ACHN (cell line): ENCODE results near the gene SIGLEC1.

Source experiments
- DNase-seq: peaks from one replicate; pipeline ENCODE4 v3.0.0-alpha.2; 2015
- in situ Hi-C: cut with HindIII; loops from 2 replicates; pipeline ENCODE4 v1.10.0; 2017; ENCODE audit warnings: low sequenced_read_pairs, low pct_ligation_motif_present, low pct_unique_long_range_greater_than_20kb

SIGLEC1 gene

GRCh38 chr20:3706774-3707507, 5.5 kb downstream of the SIGLEC1 start:
- no peak for DNase-seq
- in situ Hi-C loops, result no loop called here

GRCh38 chr20:3705970-3706739, 6.2 kb downstream of the SIGLEC1 start:
- in situ Hi-C loops, result no loop called here
- DNase-seq, result no peak

GRCh38 chr20:3705491-3705969, 6.9 kb downstream of the SIGLEC1 start:
- in situ Hi-C loops, result no loop called here
- no peak for DNase-seq

- DNase-seq, result no peak
- in situ Hi-C loops, result no loop called here
Observed at GRCh38 chr20:3704087-3704486, 8.3 kb downstream of the SIGLEC1 start.

- in situ Hi-C loops, result no loop called here
- no peak for DNase-seq
Observed at GRCh38 chr20:3702611-3703391, 9.6 kb downstream of the SIGLEC1 start.

- in situ Hi-C loops, result no loop called here
- no peak for DNase-seq
Observed at GRCh38 chr20:3701061-3701998, 11.1 kb downstream of the SIGLEC1 start.

- DNase-seq, result no peak
- in situ Hi-C loops, result no loop called here
Observed at GRCh38 chr20:3699037-3699436, 13.4 kb downstream of the SIGLEC1 start.

- no peak for DNase-seq
- in situ Hi-C loops, result no loop called here
Observed at GRCh38 chr20:3698591-3699001, 13.8 kb downstream of the SIGLEC1 start.

- no peak for DNase-seq
- in situ Hi-C loops, result no loop called here
Observed at GRCh38 chr20:3697588-3698305, 14.7 kb downstream of the SIGLEC1 start.

- in situ Hi-C loops, result no loop called here
- no peak for DNase-seq
Observed at GRCh38 chr20:3696745-3697587, 15.4 kb downstream of the SIGLEC1 start.

- in situ Hi-C loops, result no loop called here
- DNase-seq, result no peak
Observed at GRCh38 chr20:3696200-3696599, 16.2 kb downstream of the SIGLEC1 start.

- DNase-seq, result no peak
- in situ Hi-C loops, result no loop called here
Observed at GRCh38 chr20:3694864-3695263, 17.5 kb downstream of the SIGLEC1 start.

GRCh38 chr20:3693376-3693775, 19.0 kb downstream of the SIGLEC1 start:
- in situ Hi-C loops, result no loop called here
- no peak for DNase-seq

GRCh38 chr20:3692706-3693294, 19.6 kb downstream of the SIGLEC1 start:
- no peak for DNase-seq
- in situ Hi-C loops, result no loop called here

- in situ Hi-C loops, result no loop called here
- no peak for DNase-seq
Observed at GRCh38 chr20:3691897-3692296, 20.5 kb downstream of the SIGLEC1 start.

GRCh38 chr20:3691306-3691705, 21.1 kb downstream of the SIGLEC1 start:
- in situ Hi-C loops, result no loop called here
- no peak for DNase-seq
